Mammary epithelial cell (primary cell): ENCODE data around the gene RADIL.

Experiments used
- EZH2 ChIP-seq: IDR thresholded peaks from 2 replicates; pipeline ENCODE4 v1.6.1; 2012; ENCODE audit warnings: low read length, inconsistent platforms, borderline replicate concordance
- TF ChIP-seq, protein P1 (sequence below), 2 donors: IDR thresholded peaks in 1 of 2; conservative IDR thresholded peaks in 1 of 2; 2 replicates each; pipeline ENCODE4 v1.5.1; 2011 to 2012; ENCODE audit warnings: inconsistent platforms in 2 of 2, low read length in 2 of 2, mild to moderate bottlenecking in 2 of 2, control low read depth in 1 of 2, low read depth in 1 of 2; ENCODE audit not compliant: insufficient read depth in 1 of 2; ENCODE audit errors: extremely low read depth in 1 of 2

DNA sequence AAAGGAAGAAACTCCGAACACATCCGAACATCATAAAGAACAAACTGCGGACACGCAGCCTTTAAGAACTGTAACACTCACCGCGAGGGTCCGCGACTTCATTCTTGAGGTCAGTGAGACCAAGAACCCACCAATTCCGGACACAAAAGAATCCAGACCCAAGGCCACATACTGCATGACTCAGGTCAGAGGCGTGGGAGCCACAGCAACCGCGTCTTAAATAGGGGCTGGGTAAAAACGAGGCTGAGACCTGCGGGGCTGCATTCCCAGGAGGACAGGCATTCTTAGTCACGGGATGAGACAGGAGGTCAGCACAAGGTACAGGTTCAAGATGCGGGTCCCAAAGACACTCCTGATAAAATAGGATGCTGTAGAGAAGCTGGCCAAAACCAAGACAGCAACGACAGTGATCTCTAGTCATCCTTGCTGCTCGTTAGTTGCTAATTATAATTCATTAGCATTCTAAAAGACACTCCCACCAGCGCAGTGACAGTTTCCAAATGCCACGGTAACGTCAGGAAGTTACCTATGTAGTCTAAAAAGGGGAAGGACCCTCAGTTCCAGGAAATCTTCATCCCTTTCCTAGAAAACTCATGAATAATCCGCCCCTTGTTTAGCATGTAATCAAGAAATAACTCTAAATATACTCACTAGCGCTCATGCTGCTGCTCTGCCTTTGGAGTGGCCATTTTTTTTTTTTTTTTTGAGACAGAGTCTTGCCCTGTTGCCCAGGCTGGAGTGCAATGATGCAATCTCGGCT, 88.7 kb downstream of the RADIL start:
- TF ChIP-seq, protein P1, sequence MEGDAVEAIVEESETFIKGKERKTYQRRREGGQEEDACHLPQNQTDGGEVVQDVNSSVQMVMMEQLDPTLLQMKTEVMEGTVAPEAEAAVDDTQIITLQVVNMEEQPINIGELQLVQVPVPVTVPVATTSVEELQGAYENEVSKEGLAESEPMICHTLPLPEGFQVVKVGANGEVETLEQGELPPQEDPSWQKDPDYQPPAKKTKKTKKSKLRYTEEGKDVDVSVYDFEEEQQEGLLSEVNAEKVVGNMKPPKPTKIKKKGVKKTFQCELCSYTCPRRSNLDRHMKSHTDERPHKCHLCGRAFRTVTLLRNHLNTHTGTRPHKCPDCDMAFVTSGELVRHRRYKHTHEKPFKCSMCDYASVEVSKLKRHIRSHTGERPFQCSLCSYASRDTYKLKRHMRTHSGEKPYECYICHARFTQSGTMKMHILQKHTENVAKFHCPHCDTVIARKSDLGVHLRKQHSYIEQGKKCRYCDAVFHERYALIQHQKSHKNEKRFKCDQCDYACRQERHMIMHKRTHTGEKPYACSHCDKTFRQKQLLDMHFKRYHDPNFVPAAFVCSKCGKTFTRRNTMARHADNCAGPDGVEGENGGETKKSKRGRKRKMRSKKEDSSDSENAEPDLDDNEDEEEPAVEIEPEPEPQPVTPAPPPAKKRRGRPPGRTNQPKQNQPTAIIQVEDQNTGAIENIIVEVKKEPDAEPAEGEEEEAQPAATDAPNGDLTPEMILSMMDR (conservative IDR thresholded peaks at IDR 0.05 in 1 of 2, IDR thresholded peaks at IDR 0.05 in 1 of 2; ENCODE audit: extremely low read depth in 1 of 2, insufficient read depth in 1 of 2, low read depth in 1 of 2, low read length in 2 of 2) = no peak
- TF ChIP-seq EZH2 = no peak
